GDM1 (cell line): ENCODE measurements around the gene CYYR1.

Experiments
- DNase-seq: peaks from one replicate; lab custom pipeline; 2025; lab: John Stamatoyannopoulos, UW

Gene CYYR1

GRCh38 chr21:26572702-26573381, at the start of gene CYYR1:
Gene CYYR1, minus strand, starts transcription at chr21:26573286. Its CDS starts 346 bp downstream, at chr21:26572940.
- DNase-seq = no peak

- DNase-seq = no peak
Observed at GRCh38 chr21:26617176-26617575, 44.1 kb upstream of the CYYR1 start.

GRCh38 chr21:26614251-26614650, 41.2 kb upstream of the CYYR1 start:
- DNase-seq = no peak

GRCh38 chr21:26599261-26599660, 26.2 kb upstream of the CYYR1 start:
- DNase-seq = no peak

GRCh38 chr21:26597981-26598380, 24.9 kb upstream of the CYYR1 start:
- no peak for DNase-seq

GRCh38 chr21:26597031-26597430, 23.9 kb upstream of the CYYR1 start:
- DNase-seq = no peak

GRCh38 chr21:26595971-26596370, 22.9 kb upstream of the CYYR1 start:
- DNase-seq = no peak

GRCh38 chr21:26593800-26594199, 20.7 kb upstream of the CYYR1 start:
- no peak for DNase-seq

- DNase-seq = no peak
Observed at GRCh38 chr21:26591543-26591942, 18.5 kb upstream of the CYYR1 start.

GRCh38 chr21:26588446-26588845, 15.4 kb upstream of the CYYR1 start:
- no peak for DNase-seq

GRCh38 chr21:26587736-26588201, 14.7 kb upstream of the CYYR1 start:
- no peak for DNase-seq

GRCh38 chr21:26583769-26584168, 10.7 kb upstream of the CYYR1 start:
- no peak for DNase-seq

- no peak for DNase-seq
Observed at GRCh38 chr21:26581818-26582217, 8.7 kb upstream of the CYYR1 start.

- DNase-seq = no peak
Observed at GRCh38 chr21:26572076-26572701, 897 bp downstream of the CYYR1 start.

GRCh38 chr21:26570203-26570602, 2.9 kb downstream of the CYYR1 start:
- no peak for DNase-seq

- no peak for DNase-seq
Observed at GRCh38 chr21:26565546-26565945, 7.5 kb downstream of the CYYR1 start.

- no peak for DNase-seq
Observed at GRCh38 chr21:26565111-26565510, 8.0 kb downstream of the CYYR1 start.

GRCh38 chr21:26563856-26564503, 9.1 kb downstream of the CYYR1 start:
- DNase-seq = no peak

- DNase-seq = no peak
Observed at GRCh38 chr21:26560612-26561011, 12.5 kb downstream of the CYYR1 start.

- no peak for DNase-seq
Observed at GRCh38 chr21:26559099-26559498, 14.0 kb downstream of the CYYR1 start.

- no peak for DNase-seq
Observed at GRCh38 chr21:26557106-26557505, 16.0 kb downstream of the CYYR1 start.

- no peak for DNase-seq
Observed at GRCh38 chr21:26555540-26556146, 17.4 kb downstream of the CYYR1 start.

- no peak for DNase-seq
Observed at GRCh38 chr21:26554365-26554764, 18.7 kb downstream of the CYYR1 start.
